H1 (cell line): Measurements from ENCODE around the gene DMBT1. TPM values are rescaled to one million over a fixed set of nuclear protein-coding genes. Genes with fewer than 3 reads are reported as not detected.

Experiments
- CTCF ChIA-PET: fragments of 300-600 bp; sonication (Branson Sonifier 250); formaldehyde crosslinking; loops from one replicate; lab custom pipeline; 2021; ENCODE audit not compliant: partially characterized antibody; lab: Charles Lee
- POLR2A ChIA-PET: fragments of 300-600 bp; sonication (Branson Sonifier 250); formaldehyde crosslinking; loops from one replicate; lab custom pipeline; 2021; ENCODE audit warnings: inconsistent platforms; ENCODE audit not compliant: partially characterized antibody; lab: Charles Lee
- DNase-seq, 2 experiments: peaks; one replicate each; pipeline versions ENCODE4 v3.0.0 to v3.0.0-alpha.2; 2010 to 2022; ENCODE audit warnings: low spot score in 2 of 2, low read depth in 1 of 2, mixed read lengths in 1 of 2
- FAIRE-seq: peaks from 2 replicates; lab custom pipeline; 2011; peaks lifted over from hg19 to GRCh38; lab: Jason Lieb, UNC
- H2AFZ ChIP-seq: 2 replicates; pipeline ENCODE4 v1.8.1; 2012; ENCODE audit warnings: low read length, inconsistent platforms
- H2AK5ac ChIP-seq: 2 replicates; pipeline ENCODE4 v1.6.1; 2013; ENCODE audit warnings: low read depth, low read length
- H2BK120ac ChIP-seq: replicated peaks from 2 replicates; pipeline ENCODE3; 2013; ENCODE audit warnings: low read depth, low read length, inconsistent platforms
- H2BK12ac ChIP-seq: 2 replicates; pipeline ENCODE4 v1.6.1; 2013; ENCODE audit warnings: low read depth, low read length
- H2BK15ac ChIP-seq: 2 replicates; pipeline ENCODE4 v1.6.1; 2013; ENCODE audit warnings: low read length
- H2BK20ac ChIP-seq: 2 replicates; pipeline ENCODE4 v1.6.1; 2013; ENCODE audit warnings: low read length
- H2BK5ac ChIP-seq: 2 replicates; pipeline ENCODE4 v1.6.1; 2013; ENCODE audit warnings: low read depth, low read length
- H3K14ac ChIP-seq: 2 replicates; pipeline ENCODE4 v1.6.1; 2013; ENCODE audit warnings: inconsistent platforms; ENCODE audit not compliant: insufficient read length
- H3K18ac ChIP-seq: 2 replicates; pipeline ENCODE4 v1.6.1; 2013; ENCODE audit warnings: low read length; ENCODE audit errors: extremely low read depth
- H3K23ac ChIP-seq: 2 replicates; pipeline ENCODE4 v1.6.1; 2013; ENCODE audit warnings: inconsistent platforms; ENCODE audit not compliant: insufficient read length
- H3K23me2 ChIP-seq: 2 replicates; pipeline ENCODE4 v1.6.1; 2013; ENCODE audit warnings: low read depth, low read length
- H3K27ac ChIP-seq: 2 replicates; pipeline ENCODE4 v1.6.1; 2011; ENCODE audit warnings: low read depth, low read length, inconsistent platforms
- H3K27me3 ChIP-seq, 4 experiments: replicated peaks in 1 of 4; 1 replicate in 1 of 4; 2 replicates in 3 of 4; pipeline versions ENCODE4 v1.6.1 to v1.8.1; 2011 to 2013; ENCODE audit warnings: low read length in 3 of 4, mild to moderate bottlenecking in 3 of 4, inconsistent platforms in 2 of 4, mixed read lengths in 2 of 4, moderate library complexity in 1 of 4; ENCODE audit not compliant: control insufficient read depth in 3 of 4, insufficient read depth in 3 of 4; ENCODE audit errors: extremely low read depth in 1 of 4
- H3K36me3 ChIP-seq, 4 experiments: 2 replicates each; pipeline versions ENCODE4 v1.6.1 to v1.8.1; 2011 to 2013; ENCODE audit warnings: mild to moderate bottlenecking in 4 of 4, low read length in 3 of 4, moderate library complexity in 2 of 4, control low read depth in 1 of 4, inconsistent platforms in 1 of 4; ENCODE audit not compliant: insufficient read depth in 4 of 4, control insufficient read depth in 2 of 4
- H3K4ac ChIP-seq: replicated peaks from 2 replicates; pipeline ENCODE3; 2013; ENCODE audit warnings: low read length, low read depth, mixed read lengths, inconsistent platforms; ENCODE audit not compliant: insufficient read length
- H3K4me1 ChIP-seq, 4 experiments: replicated peaks in 1 of 4; 1 replicate in 1 of 4; 2 replicates in 3 of 4; pipeline versions ENCODE4 v1.6.1 to v1.8.1; 2011 to 2013; ENCODE audit warnings: low read length in 3 of 4, inconsistent platforms in 2 of 4, mixed read lengths in 1 of 4; ENCODE audit not compliant: insufficient read depth in 4 of 4, control insufficient read depth in 3 of 4
- H3K4me2 ChIP-seq, 2 experiments: 2 replicates each; pipeline versions ENCODE4 v1.6.1 to v1.8.1; 2011 to 2013; ENCODE audit warnings: low read depth in 2 of 2, low read length in 2 of 2, control low read depth in 1 of 2, inconsistent platforms in 1 of 2, mild to moderate bottlenecking in 1 of 2; ENCODE audit not compliant: insufficient read depth in 1 of 2
- H3K4me3 ChIP-seq, 4 experiments: fragments of 200-600, 300-600 bp in 1 of 4; sonication (generic), shearing (Covaris generic), sonication (Bioruptor Twin) in 1 of 4; 2 replicates each; pipeline versions ENCODE4 v1.5.1 to v1.8.1; 2011 to 2016; ENCODE audit warnings: low read length in 4 of 4, low read depth in 3 of 4, control low read depth in 2 of 4, inconsistent platforms in 2 of 4, mild to moderate bottlenecking in 2 of 4, mixed read lengths in 1 of 4, moderate library complexity in 1 of 4; ENCODE audit not compliant: insufficient read depth in 2 of 4; ENCODE audit errors: extremely low read depth in 1 of 4
- H3K56ac ChIP-seq: replicated peaks from 2 replicates; pipeline ENCODE3; 2013; ENCODE audit warnings: low read depth, mild to moderate bottlenecking, mixed read lengths, low read length, inconsistent platforms; ENCODE audit not compliant: insufficient read length
- H3K79me1 ChIP-seq: 2 replicates; pipeline ENCODE4 v1.6.1; 2013; ENCODE audit warnings: low read depth, low read length, control low read depth
- H3K79me2 ChIP-seq, 2 experiments: 2 replicates each; pipeline versions ENCODE4 v1.6.1 to v1.8.1; 2012 to 2013; ENCODE audit warnings: low read length in 2 of 2, mild to moderate bottlenecking in 2 of 2, inconsistent platforms in 1 of 2; ENCODE audit not compliant: insufficient read depth in 2 of 2, control insufficient read depth in 1 of 2
- H3K9ac ChIP-seq, 4 experiments: replicated peaks in 1 of 4; 1 replicate in 1 of 4; 2 replicates in 3 of 4; pipeline versions ENCODE4 v1.6.1 to v1.8.1; 2011 to 2013; ENCODE audit warnings: low read depth in 3 of 4, low read length in 3 of 4, control low read depth in 2 of 4, mild to moderate bottlenecking in 2 of 4, moderate library complexity in 2 of 4, inconsistent platforms in 1 of 4; ENCODE audit errors: extremely low read depth in 1 of 4
- H3K9me3 ChIP-seq, 2 experiments: 2 replicates each; pipeline versions ENCODE4 v1.6.1 to v1.8.1; 2012 to 2013; ENCODE audit warnings: mild to moderate bottlenecking in 2 of 2, moderate library complexity in 2 of 2, control low read depth in 1 of 2, inconsistent platforms in 1 of 2, low read depth in 1 of 2, low read length in 1 of 2, mixed read lengths in 1 of 2; ENCODE audit not compliant: insufficient read depth in 2 of 2
- H4K20me1 ChIP-seq, 2 experiments: replicated peaks in 1 of 2; 2 replicates each; pipeline versions ENCODE3 to v1.8.1; 2011 to 2013; ENCODE audit warnings: inconsistent platforms in 2 of 2, low read length in 2 of 2, mild to moderate bottlenecking in 1 of 2; ENCODE audit not compliant: insufficient read depth in 2 of 2, control insufficient read depth in 1 of 2
- H4K5ac ChIP-seq: 2 replicates; pipeline ENCODE4 v1.6.1; 2013; ENCODE audit warnings: low read length, low read depth, mixed read lengths, inconsistent platforms; ENCODE audit not compliant: insufficient read length
- H4K8ac ChIP-seq: 2 replicates; pipeline ENCODE4 v1.8.0; 2013; ENCODE audit warnings: mild to moderate bottlenecking, moderate library complexity, low read length, inconsistent platforms; ENCODE audit not compliant: insufficient read depth; ENCODE audit errors: extremely low read depth
- H4K91ac ChIP-seq: replicated peaks from 2 replicates; pipeline ENCODE3; 2013; ENCODE audit warnings: low read length, mixed read lengths, inconsistent platforms; ENCODE audit not compliant: insufficient read length
- BACH1 ChIP-seq: IDR thresholded peaks from 2 replicates; pipeline ENCODE4 v1.6.1; 2012; ENCODE audit warnings: low read length, improper control_type of control experiment
- CHD1 ChIP-seq: IDR thresholded peaks from 2 replicates; pipeline ENCODE4 v1.6.1; 2012; ENCODE audit warnings: low read depth, low read length, improper control_type of control experiment
- PHF8 ChIP-seq: fragments of 200-600 bp; sonication (generic); conservative IDR thresholded peaks from 2 replicates; pipeline ENCODE4 v1.7.1; 2012; ENCODE audit warnings: low read depth, mild to moderate bottlenecking, inconsistent platforms, low read length, moderate library complexity
- SP1 ChIP-seq: IDR thresholded peaks from 2 replicates; pipeline ENCODE4 v1.6.1; 2011; ENCODE audit warnings: low read depth, low read length
- YY1 ChIP-seq: IDR thresholded peaks from 2 replicates; pipeline ENCODE4 v1.6.1; 2011; ENCODE audit warnings: low read depth, mild to moderate bottlenecking, low read length
- WGBS, 2 experiments: shearing (Covaris generic) in 1 of 2; methylation state at CpG; one replicate each; pipeline versions ENCODE4 v1.1.6 to v1.1.7; 2013 to 2015; ENCODE audit warnings: low lambda C conversion rate in 2 of 2, mixed read lengths in 2 of 2, inconsistent platforms in 1 of 2, low coverage in 1 of 2, missing lambda C conversion rate in 1 of 2; ENCODE audit not compliant: insufficient replicate concordance in 2 of 2, insufficient coverage in 1 of 2, insufficient read length in 1 of 2; ENCODE audit errors: extremely low coverage in 1 of 2, missing lambda C conversion rate in 1 of 2; 5-methylcytosine and 5-hydroxymethylcytosine counted together
- polyA plus RNA-seq, 7 experiments: library from polyadenylated mRNA; depleted of rRNA in 3 of 7; stranded (reverse) in 5 of 7; unstranded in 2 of 7; fragments of >200 nt in 5 of 7; fragments of 200-250 nt in 2 of 7; gene quantifications; 1 replicate in 5 of 7; 2 replicates in 1 of 7; 4 replicates in 1 of 7; pipeline versions ENCODE4 v1.2.1 to v1.2.3, GENCODE V29; 2011 to 2013; ENCODE audit warnings: missing spikeins in 2 of 7, mixed read lengths in 2 of 7
- total RNA-seq: library from RNA; stranded (reverse); fragmentation: NEBNext Ultra II Directional; extraction: Animal tissue kit (Norgen Biotek cat#: 25700); gene quantifications from 2 replicates; pipeline ENCODE4 v1.2.1, GENCODE V29; 2021
- TF ChIP-seq, protein P1 (sequence below): IDR thresholded peaks from 2 replicates; pipeline ENCODE4 v1.6.1; 2011; ENCODE audit warnings: low read depth, mild to moderate bottlenecking, low read length; ENCODE audit not compliant: insufficient read depth
- TF ChIP-seq, protein P2 (sequence below): IDR thresholded peaks from 2 replicates; pipeline ENCODE4 v1.6.1; 2012; ENCODE audit warnings: low read length, inconsistent platforms

DMBT1 gene
- total and polyA plus RNA-seq, 2 of the 8 experiments (the other 6 are each of a cell fraction or from before 2014, with no cell fraction given), result 0.03 TPM; not detected in 1

DNA sequence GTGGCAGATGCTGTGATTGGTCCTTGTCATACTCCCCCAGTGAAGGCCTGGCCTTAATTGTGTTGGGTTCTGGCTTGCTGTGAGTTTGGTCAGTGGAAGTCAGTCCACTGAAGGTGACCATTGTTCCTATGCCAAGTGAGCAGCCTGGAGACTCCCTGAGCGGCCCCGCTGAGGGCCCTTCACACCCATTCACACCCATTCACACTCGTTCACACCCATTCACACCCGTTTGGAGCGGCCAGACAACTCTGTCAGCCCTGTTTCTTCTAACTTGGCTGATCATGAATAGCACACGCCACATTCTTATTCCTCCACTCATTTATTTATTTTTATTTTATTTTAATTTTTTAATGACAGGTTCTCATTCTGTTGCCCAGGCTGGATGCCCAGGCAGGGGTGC lies 77.6 kb downstream of the DMBT1 start:
- 80% methylated on average over 6 of the region's 6 CpGs; no CpG with 5 or more reads in 1 of the 2 experiments for WGBS, 2 experiments
- FAIRE-seq, result no peak

More for the DNA sequence above, 77.6 kb downstream of the DMBT1 start:
- Histone ChIP-seq H3K56ac (no peak overlapping the region), H3K36me3 (no peaks in the 10 kb centered on the region), H2BK20ac (no peak overlapping the region), H3K14ac (no peak overlapping the region), H2AK5ac (no peak overlapping the region), H3K18ac (no peak overlapping the region), H3K79me2 (no peaks in the 10 kb centered on the region), H4K8ac (no peak overlapping the region), H3K4me3 (no peak overlapping the region), H4K5ac (no peak overlapping the region), H4K91ac (no peak overlapping the region), H3K4me1 (no peaks in the 10 kb centered on the region), H3K4ac (no peak overlapping the region), H4K20me1 (no peaks in the 10 kb centered on the region), H3K9ac (no peak overlapping the region), H3K27me3 (no peaks in the 10 kb centered on the region), H3K9me3 (no peaks in the 10 kb centered on the region), H2BK5ac (no peak overlapping the region), H2AFZ (no peak overlapping the region), H3K79me1 (no peaks in the 10 kb centered on the region), H3K23ac (no peak overlapping the region), H2BK12ac (no peak overlapping the region), H2BK15ac (no peak overlapping the region), H2BK120ac (no peak overlapping the region), H3K27ac (no peak overlapping the region), H3K23me2 (no peaks in the 10 kb centered on the region), H3K4me2 (no peak overlapping the region)
- no peak for DNase-seq
- ChIA-PET POLR2A (no interaction called here), CTCF (interaction anchor here (0.8 to 5.4 kb wide), 3 partner anchors 11 to 42 kb away, joined by 3 to 42 read pairs (median 3); no protein-coding TSS in a partner anchor)
- TF ChIP-seq BACH1 (peak; percentile 41; the same call in 1 of the 2 replicates), YY1 (no peak), SP1 (no peak), PHF8 (no peak), CHD1 (no peak)
- TF ChIP-seq, protein P1, sequence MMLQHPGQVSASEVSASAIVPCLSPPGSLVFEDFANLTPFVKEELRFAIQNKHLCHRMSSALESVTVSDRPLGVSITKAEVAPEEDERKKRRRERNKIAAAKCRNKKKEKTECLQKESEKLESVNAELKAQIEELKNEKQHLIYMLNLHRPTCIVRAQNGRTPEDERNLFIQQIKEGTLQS, result no peak
- TF ChIP-seq, protein P2, sequence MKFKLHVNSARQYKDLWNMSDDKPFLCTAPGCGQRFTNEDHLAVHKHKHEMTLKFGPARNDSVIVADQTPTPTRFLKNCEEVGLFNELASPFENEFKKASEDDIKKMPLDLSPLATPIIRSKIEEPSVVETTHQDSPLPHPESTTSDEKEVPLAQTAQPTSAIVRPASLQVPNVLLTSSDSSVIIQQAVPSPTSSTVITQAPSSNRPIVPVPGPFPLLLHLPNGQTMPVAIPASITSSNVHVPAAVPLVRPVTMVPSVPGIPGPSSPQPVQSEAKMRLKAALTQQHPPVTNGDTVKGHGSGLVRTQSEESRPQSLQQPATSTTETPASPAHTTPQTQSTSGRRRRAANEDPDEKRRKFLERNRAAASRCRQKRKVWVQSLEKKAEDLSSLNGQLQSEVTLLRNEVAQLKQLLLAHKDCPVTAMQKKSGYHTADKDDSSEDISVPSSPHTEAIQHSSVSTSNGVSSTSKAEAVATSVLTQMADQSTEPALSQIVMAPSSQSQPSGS, result no peak
